CMK (cell line): ENCODE data around the gene HNRNPC.
"Not testable (repeated sequence)": the region's sequence is repeated elsewhere in the genome, so short reads cannot be mapped to it uniquely, and the experiment has no call there.

Experiments
- DNase-seq: peaks from one replicate; pipeline ENCODE4 v3.0.0-alpha.2; 2010; ENCODE audit warnings: low read depth

The HNRNPC gene

DNA sequence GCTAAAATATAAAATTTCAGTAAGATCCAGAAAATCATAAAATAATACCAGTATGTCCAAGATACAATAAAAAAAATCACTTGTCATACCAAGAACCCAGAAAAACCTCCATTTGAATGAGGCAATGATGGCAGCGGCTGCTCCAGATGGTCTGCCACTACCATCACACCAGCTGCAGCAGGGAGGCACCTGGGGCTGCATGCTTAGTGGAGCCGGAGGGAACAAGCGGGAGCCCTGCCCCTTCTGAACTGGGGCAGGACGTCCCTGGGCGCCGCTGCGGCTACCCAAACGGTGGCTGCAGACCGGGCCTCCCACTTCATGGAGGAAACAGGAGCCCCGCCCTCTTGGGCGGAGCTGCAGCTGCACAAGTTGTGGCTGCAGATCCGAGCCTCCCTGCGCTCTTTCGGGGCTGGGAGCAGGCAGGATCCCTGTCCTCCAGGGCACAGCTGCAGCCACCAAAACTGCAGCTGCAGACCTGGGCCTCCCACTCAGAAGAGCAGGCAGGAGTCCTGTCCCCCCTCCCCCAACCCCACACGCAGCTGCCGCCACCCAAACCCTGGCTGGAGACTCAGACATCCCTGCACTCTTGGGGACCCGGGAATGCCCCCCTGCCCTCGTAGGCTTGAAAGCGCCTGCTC is 77.3 kb downstream of the HNRNPC start:
- DNase-seq = peak; percentile 32

DNA sequence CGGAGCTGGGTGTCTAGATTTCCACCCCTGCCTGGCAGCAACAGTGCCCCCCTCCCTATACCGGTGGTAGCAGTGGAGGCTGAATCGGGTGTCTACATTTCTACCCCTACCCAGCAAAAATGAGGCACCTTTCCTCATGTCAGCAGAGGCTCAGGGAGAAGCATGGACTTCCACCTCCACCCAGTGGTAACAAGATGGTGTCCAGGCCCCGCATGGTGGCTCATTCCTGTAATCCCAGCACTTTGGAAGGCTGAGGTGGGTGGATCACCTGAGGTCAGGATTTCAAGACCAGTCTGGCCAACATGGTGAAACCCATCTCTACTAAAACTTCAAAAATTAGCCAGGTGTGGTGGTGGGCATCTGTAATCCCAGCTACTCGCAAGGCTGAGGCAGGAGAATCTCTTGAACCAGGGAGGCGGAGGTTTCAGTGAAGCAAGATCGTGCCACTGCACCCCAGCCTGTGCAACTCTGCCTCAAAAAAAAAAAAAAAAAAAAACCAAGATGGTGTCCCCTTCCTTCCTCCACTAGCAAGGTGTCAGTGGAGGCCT is 77.9 kb downstream of the HNRNPC start:
- DNase-seq = no peak

DNA sequence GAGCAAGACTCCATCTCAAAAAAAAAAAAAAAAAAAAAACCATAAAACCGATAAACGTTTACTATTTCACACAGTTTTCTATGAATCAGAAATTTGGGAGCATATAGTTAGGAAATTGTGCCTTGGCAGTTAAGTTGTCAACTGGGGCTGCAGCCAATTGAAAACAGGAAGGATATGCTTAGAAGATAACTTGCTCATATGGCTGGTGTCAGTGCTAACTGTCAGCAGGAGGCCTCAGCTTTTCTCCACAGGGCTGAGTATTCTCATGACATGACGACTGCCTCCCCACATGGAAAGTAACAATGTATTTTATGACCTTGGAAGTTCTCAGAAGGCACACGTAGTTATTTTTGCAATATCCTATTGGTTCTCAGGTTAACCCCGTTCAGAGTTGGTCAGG is 83.8 kb downstream of the HNRNPC start:
- DNase-seq = no peak

DNA sequence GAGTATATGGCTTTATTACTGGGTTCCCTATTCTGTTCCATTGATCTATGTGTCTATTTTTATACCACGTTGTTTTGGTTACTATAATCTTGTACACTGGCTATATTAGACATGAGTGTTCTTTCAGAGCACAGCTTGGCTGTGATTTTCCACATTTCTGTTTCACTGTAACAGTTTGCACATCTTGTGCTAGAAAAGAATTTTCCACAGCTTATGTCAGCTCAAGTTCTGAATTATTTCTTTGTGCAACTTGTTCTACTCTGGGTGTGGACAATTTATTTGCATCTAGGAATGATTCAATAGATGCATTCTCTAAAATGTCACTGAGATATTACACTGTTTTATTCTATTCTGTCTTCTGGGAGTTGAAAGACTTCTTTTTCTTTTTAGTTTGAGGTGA is 85.0 kb downstream of the HNRNPC start:
- no peak for DNase-seq

DNA sequence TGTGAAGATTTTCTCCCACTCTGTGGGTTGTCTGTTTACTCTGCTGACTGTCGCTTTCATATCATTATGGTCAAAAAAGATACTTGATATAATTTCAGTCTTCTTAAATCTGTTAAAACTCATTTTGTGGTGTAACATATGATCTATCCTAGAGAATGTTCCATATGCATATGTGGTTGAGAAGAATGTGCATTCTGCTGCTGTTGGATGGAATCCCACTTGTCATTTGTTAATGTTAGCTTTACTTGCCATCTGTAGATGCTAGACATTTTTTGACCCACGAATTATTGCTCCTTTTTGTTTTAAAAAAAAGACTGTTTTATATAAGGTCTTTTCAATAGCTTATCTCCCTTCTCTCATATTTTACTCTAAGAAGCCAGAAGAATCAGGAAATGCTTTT is 87.1 kb downstream of the HNRNPC start:
- no peak for DNase-seq

DNA sequence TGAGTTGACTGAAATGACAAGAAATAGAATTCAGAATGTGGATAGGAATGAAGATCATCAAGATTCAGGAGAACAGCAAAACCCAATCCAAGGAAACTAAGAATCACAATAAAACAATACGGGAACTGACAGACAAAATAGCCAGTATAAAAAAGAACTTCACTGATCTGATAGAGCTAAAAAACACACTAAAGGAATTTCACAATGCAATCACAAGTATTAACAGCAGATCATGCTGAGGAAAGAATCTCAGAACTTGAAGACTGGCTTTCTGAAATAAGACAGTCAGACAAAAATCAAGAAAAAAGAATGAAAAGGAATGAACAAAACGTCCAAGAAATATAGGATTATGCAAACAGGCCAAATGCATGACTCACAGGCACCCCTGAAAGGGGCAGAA is 98.1 kb downstream of the HNRNPC start:
- DNase-seq = no peak

DNA sequence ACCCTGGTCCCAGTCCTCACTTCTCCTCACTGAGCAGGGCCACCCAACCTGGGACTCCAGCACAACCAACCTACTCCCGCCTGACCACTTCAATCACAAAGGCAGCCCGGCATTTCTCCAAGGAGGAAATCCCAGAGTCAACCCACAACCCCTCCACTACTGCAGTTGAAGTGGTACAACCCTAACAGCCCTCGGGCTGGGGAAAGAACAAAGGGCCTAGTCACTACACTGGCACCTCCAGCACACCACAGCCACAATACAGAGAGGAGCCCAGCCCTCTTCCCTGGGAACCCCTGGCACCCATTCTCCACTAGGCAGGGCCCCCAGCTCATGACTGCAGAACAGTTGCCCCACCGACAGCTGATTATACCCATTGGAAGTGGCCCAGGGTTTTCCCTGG is 99.7 kb downstream of the HNRNPC start:
- no peak for DNase-seq

DNA sequence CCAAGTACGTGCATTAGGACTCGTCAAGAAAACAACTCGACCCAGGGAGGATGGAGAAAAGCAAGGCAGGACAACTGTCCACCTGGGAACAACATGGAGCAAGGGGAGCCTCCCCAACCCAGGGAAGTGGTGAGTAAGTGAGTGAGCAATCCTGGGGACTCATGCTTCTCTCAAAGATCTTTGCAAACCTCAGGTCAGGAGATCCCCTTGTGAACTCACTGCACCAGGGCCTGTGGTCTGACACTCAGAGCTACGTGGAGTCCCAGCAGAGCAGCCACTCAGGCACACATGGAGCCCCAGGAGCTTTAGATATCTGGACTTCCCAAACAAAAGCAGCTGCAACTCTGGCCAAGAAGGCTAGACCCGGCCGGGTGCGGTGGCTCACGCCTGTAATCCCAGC is 101.2 kb downstream of the HNRNPC start:
- no peak for DNase-seq

DNA sequence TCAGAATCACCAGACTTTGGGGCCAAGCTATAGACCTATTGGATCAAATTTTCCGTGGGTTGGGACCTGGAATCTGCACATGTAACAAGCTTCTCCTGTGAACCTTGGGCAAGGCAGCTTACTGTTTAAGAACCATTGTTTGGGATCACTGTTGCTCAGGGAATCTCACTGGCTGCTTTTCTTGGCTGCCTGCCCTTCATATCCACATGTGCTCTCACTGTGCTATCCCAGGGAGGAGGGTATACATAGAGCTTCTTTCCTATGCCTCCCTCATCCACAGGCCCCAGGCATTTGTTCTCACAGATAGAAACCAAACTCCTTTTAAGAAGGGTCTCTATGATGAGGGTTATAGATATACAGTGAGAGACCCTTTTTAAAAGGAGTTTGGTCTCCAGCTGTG is 103.6 kb downstream of the HNRNPC start:
- not testable (repeated sequence) for DNase-seq

DNA sequence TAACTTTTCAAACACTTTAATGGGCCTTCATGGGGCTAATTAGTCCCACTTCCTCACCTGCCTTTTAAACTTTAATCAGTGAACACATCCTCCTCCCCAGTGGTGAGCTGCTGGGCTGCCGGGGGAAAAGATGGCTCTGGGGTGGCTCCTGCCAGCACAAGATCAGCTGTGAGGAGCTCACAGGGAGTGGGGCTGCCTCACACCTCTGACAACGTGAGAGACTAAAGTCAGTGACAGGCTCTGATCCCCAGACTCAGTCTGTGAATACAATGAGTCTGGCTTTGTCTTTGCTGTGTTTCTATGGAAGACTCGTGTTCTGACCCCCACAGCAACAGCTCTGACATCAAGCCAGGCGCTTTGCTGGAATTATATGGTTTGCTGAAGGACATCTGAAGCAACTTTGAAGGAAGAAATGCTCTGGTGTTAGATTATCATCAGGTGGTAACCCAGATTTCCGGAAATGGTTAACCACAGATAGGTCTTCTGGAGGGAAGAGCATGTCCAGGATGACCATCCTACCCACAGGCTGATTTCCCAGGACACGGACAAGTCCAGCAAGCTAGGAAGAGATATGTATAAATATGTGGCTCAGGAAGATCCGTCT is 104.1 kb downstream of the HNRNPC start:
- DNase-seq = not testable (repeated sequence)

DNA sequence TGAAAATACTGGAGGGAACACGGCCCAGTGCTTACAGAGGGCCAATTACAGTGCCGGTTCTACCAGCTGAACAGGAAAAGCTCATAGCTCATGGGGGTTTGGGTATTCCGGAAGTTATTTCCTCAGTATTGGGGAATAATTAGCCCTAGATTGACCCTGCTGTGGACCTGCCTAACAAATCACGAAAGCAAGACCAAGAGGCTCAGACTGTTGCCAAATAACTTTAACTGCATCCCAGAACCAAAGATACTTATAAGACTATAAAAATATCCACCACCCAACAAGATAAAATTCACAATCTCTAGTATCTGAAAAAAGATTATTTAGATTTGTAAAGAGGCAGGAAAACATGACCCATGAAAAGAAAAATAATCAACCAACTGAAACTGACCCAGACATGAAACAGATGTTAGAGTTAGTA is 105.4 kb downstream of the HNRNPC start:
- no peak for DNase-seq

DNA sequence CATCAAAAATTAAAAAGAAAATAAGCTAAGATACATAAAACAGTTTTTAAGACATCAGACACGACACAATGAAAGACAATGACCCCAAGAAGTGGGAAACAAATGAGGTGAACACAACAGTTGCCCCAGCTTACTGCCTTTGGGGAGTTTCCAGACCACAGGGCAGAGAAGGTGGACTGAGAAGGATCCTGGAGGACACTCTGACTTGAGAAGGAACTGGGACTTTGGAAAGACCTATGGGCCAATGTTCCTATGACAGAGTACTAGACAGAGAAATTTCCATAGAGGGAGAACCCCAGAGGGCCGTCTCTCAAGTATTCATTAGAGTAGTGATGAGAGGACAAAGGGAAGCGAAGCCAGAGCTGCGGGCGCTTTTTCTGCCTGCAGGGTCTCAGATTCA is 107.2 kb downstream of the HNRNPC start:
- no peak for DNase-seq

DNA sequence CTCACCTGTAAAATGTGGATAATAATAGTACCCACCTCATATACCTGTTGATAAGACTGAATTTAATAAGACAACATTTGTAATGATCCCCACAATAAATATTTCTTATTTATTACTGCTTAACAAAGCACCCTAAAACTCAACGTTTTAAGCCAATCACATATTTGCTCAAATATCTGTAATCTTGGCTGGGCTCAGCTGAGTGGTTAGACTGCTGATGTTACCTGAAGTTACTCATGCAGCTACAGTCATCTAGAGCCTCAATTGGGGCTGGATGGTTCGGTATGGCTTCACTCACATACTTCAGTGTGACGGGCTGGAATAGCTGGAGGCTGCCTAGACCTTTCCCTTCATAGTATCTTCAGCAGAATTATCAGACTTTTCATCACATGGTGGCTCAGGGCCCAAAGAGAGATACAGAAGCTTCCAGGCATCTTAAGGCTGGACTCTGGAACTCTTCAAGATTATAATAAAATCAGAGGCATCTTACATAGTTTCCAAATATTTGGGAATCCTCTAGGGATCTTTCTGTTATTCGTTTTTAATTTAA is 109.1 kb downstream of the HNRNPC start:
- no peak for DNase-seq
